Esophagus mucosa (tissue), 1 donor: ENCODE measurements around the gene VTN. TPM values are rescaled to one million over a fixed set of nuclear protein-coding genes. Genes with fewer than 3 reads are reported as not detected.

ENCODE experiments used
- ATAC-seq: fragments of 200-7000 bp; cut with Tn5 transposase; one replicate; pipeline ENCODE4 v1.9.1; 2020
- total RNA-seq: library from RNA; stranded (reverse); gene quantifications from one replicate; pipeline ENCODE4 v1.2.4, GENCODE V29; 2023
- donor health status: DM: yes; HTN: yes; CAD: no.

The VTN gene
- 0.60 TPM for total RNA-seq

GRCh38 chr17:28370035-28370743, at the start of gene VTN:
TSS of gene VTN (minus strand) at chr17:28370307. CDS start at chr17:28370203, 104 bp downstream.
- ATAC-seq = no peak

- peak; percentile 75 for ATAC-seq
These were observed 46.7 kb upstream of the VTN start for GRCh38 chr17:28416703-28417311.

GRCh38 chr17:28415886-28416285, 45.8 kb upstream of the VTN start:
- ATAC-seq = no peak

- ATAC-seq = no peak
These were observed 43.7 kb upstream of the VTN start for GRCh38 chr17:28413804-28414203.

- ATAC-seq = no peak
These were observed 42.0 kb upstream of the VTN start for GRCh38 chr17:28412099-28412498.

GRCh38 chr17:28407974-28408306, 37.8 kb upstream of the VTN start:
- no peak for ATAC-seq

GRCh38 chr17:28407130-28407973, 37.2 kb upstream of the VTN start:
- peak; percentile 40 for ATAC-seq

- ATAC-seq = no peak
These were observed 36.3 kb upstream of the VTN start for GRCh38 chr17:28406473-28406814.

GRCh38 chr17:28405632-28406472, 35.7 kb upstream of the VTN start, which contains the start of gene SLC46A1:
TSS of gene SLC46A1 (minus strand) at chr17:28406212. CDS start at chr17:28406114, 98 bp downstream.
- peak; percentile 40 for ATAC-seq

GRCh38 chr17:28404812-28405570, 34.9 kb upstream of the VTN start:
- ATAC-seq = no peak

- no peak for ATAC-seq
These were observed 34.3 kb upstream of the VTN start for GRCh38 chr17:28404461-28404811.

GRCh38 chr17:28404007-28404406, 33.9 kb upstream of the VTN start:
- no peak for ATAC-seq

- ATAC-seq = no peak
These were observed 32.7 kb upstream of the VTN start for GRCh38 chr17:28402844-28403243.

GRCh38 chr17:28402224-28402630, 32.1 kb upstream of the VTN start:
- ATAC-seq = no peak

- no peak for ATAC-seq
These were observed 29.7 kb upstream of the VTN start for GRCh38 chr17:28399808-28400207.

GRCh38 chr17:28398280-28398981, 28.3 kb upstream of the VTN start:
- no peak for ATAC-seq

GRCh38 chr17:28397687-28398279, 27.7 kb upstream of the VTN start:
- no peak for ATAC-seq

GRCh38 chr17:28397275-28397674, 27.2 kb upstream of the VTN start:
- no peak for ATAC-seq

- no peak for ATAC-seq
These were observed 26.6 kb upstream of the VTN start for GRCh38 chr17:28396635-28397239.

- no peak for ATAC-seq
These were observed 25.9 kb upstream of the VTN start for GRCh38 chr17:28395968-28396367.

GRCh38 chr17:28395426-28395825, 25.3 kb upstream of the VTN start:
- ATAC-seq = no peak
